WI38 (cell line): ENCODE results near the gene TRIM17.

Source experiments
- H3K4me3 ChIP-seq: 2 replicates; pipeline ENCODE4 v1.5.1; 2011; ENCODE audit warnings: low read depth, mild to moderate bottlenecking, control low read depth, low read length
- TF ChIP-seq, protein P1 (sequence below): IDR thresholded peaks from 2 replicates; pipeline ENCODE4 v1.5.1; 2012; ENCODE audit warnings: low read depth, mild to moderate bottlenecking, control low read depth, low read length

Gene TRIM17

DNA sequence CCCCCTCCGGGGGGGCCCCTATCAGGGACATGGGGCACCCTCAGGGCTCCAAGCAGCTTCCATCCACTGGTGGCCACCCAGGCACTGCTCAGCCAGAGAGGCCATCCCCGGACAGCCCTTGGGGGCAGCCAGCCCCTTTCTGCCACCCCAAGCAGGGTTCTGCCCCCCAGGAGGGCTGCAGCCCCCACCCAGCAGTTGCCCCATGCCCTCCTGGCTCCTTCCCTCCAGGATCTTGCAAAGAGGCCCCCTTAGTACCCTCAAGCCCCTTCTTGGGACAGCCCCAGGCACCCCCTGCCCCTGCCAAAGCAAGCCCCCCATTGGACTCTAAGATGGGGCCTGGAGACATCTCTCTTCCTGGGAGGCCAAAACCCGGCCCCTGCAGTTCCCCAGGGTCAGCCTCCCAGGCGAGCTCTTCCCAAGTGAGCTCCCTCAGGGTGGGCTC is 44.9 kb downstream of the TRIM17 start:
- no peak overlapping the region for H3K4me3 ChIP-seq
- TF ChIP-seq, protein P1, sequence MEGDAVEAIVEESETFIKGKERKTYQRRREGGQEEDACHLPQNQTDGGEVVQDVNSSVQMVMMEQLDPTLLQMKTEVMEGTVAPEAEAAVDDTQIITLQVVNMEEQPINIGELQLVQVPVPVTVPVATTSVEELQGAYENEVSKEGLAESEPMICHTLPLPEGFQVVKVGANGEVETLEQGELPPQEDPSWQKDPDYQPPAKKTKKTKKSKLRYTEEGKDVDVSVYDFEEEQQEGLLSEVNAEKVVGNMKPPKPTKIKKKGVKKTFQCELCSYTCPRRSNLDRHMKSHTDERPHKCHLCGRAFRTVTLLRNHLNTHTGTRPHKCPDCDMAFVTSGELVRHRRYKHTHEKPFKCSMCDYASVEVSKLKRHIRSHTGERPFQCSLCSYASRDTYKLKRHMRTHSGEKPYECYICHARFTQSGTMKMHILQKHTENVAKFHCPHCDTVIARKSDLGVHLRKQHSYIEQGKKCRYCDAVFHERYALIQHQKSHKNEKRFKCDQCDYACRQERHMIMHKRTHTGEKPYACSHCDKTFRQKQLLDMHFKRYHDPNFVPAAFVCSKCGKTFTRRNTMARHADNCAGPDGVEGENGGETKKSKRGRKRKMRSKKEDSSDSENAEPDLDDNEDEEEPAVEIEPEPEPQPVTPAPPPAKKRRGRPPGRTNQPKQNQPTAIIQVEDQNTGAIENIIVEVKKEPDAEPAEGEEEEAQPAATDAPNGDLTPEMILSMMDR, result no peak

GRCh38 chr1:228370941-228371740 is 45.5 kb downstream of the TRIM17 start:
- TF ChIP-seq, protein P1, result no peak
- H3K4me3 ChIP-seq, result no peak overlapping the region

GRCh38 chr1:228370439-228370940 is 46.2 kb downstream of the TRIM17 start:
- H3K4me3 ChIP-seq, result no peak overlapping the region
- TF ChIP-seq, protein P1, result no peak

- no peak overlapping the region for H3K4me3 ChIP-seq
- TF ChIP-seq, protein P1, result no peak
Observed at GRCh38 chr1:228369608-228370438, 46.8 kb downstream of the TRIM17 start.

DNA sequence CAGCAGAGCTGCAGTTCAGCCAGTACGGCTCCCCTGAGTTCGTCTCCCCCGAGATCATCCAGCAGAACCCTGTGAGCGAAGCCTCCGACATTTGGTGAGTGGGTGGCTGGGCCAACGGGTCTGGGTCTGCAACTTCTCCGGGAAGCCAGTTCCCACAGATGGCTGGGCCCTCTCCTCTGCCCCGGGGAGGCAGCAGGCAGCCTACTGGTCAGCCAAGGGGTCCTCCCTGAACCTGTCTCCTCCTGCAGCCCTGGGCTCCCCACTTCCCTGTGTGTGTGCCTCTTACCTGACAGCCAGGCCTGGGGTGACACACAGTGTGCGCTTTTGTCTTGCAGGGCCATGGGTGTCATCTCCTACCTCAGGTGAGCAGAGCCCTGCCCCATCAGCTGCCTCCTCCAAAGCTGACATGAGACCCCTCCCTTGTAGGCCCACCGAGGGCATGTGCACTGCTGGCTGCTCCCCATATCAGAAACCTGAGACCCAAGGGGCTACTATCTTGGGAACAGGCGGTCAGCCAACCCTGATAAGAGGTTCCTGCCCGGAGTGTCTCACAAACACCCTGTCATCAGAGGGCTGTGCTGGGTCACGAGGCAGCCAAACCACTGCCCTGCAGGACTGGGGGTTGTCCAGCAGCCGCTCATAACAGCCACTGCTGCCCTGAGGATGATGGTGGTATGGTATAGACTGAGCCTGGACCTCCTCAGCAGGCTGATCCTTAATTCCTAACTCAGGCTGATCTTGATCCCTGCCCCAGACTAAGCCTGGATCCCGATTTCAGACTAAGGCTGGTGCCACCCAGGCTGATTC is 47.7 kb downstream of the TRIM17 start:
- no peak overlapping the region for H3K4me3 ChIP-seq
- TF ChIP-seq, protein P1, result no peak

DNA sequence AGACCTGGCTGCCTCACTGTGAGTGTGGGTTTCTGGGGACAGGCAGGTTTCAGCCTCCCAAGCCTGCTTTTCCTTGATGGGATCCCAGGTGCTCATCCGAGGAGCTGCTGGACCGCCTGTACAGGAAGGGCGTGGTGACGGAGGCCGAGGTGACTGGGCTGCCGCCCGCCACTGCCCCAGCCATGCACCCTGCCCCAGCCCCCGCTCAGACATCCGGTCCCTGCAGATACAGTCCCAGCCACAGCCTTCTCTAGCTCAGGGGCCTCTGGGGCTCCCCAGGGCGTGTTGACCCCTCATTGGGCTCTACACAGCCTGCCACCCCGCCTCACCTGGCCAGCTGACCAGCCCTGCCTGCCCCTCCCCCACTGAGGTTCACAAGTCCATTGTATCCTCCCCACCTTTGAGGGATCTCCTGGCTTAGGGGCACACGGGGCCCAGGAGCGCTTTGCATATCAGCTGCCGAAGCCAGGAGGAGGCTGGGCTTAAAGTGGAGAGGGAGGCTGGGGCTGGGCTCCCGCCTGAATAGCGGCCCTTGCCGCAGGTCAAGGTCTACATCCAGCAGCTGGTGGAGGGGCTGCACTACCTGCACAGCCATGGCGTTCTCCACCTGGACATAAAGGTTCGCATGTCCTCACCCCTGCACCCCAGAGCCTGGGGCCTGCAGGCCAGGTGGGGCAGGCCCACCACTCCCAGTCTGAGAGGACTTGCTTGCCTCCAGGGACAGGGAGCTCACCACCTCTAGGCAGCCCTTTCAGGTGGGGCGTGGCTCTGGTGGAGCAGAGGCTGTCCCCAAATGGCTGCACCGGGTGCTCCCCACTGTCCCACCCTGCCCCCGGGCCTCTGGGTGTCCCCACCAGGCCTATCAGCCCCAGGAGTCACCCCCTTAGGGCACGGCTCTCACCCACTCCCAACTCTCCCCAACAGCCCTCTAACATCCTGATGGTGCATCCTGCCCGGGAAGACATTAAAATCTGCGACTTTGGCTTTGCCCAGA is 48.6 kb downstream of the TRIM17 start:
- no peak overlapping the region for H3K4me3 ChIP-seq
- TF ChIP-seq, protein P1, result no peak
